Measurements from ENCODE around the gene CACNA1E.

The CACNA1E gene

DNA sequence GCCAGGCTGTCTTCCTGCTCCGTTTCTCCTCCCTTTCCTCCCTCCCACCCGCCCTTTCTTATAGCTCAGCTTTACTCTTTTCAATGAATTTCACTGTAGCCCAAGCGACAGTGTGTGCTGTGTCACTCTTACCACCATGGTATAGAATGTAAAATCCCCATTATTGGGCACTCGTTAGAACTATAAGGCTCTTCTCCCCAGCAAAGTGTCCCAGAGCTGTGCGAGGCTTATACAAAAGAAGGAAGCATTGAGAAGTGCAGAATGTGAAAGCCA, 192.5 kb downstream of the CACNA1E start:
- TF ChIP-seq, protein P1, sequence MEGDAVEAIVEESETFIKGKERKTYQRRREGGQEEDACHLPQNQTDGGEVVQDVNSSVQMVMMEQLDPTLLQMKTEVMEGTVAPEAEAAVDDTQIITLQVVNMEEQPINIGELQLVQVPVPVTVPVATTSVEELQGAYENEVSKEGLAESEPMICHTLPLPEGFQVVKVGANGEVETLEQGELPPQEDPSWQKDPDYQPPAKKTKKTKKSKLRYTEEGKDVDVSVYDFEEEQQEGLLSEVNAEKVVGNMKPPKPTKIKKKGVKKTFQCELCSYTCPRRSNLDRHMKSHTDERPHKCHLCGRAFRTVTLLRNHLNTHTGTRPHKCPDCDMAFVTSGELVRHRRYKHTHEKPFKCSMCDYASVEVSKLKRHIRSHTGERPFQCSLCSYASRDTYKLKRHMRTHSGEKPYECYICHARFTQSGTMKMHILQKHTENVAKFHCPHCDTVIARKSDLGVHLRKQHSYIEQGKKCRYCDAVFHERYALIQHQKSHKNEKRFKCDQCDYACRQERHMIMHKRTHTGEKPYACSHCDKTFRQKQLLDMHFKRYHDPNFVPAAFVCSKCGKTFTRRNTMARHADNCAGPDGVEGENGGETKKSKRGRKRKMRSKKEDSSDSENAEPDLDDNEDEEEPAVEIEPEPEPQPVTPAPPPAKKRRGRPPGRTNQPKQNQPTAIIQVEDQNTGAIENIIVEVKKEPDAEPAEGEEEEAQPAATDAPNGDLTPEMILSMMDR (IDR thresholded peaks at IDR 0.05; ENCODE audit: insufficient read depth, low read depth, low read length, missing control alignments) = no peak
- no peak overlapping the region for H3K4me3 ChIP-seq (ENCODE audit: low read length)
- no peak for DNase-seq (ENCODE audit: low read depth)

DNA sequence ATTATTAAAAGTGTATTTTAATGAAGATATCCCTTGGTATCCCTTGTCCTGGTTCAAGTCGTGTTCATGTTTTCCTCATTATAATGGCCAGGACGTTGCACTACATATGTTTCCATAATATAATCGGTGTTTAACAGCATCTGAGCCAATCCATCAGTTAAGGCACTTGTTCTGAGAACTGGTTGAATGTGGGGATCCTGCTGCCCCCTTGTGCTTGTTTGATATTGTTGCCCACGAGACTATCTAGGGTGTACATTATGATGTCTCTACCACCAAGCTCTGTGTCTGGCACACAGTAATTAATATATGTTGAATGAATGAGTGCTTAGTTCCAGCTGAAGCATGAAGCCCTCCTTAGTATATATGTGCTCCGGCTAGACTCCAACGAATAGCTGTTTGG, 193.0 kb downstream of the CACNA1E start:
- TF ChIP-seq, protein P1 (IDR thresholded peaks at IDR 0.05; ENCODE audit: insufficient read depth, low read depth, low read length, missing control alignments) = peak; percentile 44
- H3K4me3 ChIP-seq (ENCODE audit: low read length) = no peak overlapping the region
- DNase-seq (ENCODE audit: low read depth) = peak; percentile 61

DNA sequence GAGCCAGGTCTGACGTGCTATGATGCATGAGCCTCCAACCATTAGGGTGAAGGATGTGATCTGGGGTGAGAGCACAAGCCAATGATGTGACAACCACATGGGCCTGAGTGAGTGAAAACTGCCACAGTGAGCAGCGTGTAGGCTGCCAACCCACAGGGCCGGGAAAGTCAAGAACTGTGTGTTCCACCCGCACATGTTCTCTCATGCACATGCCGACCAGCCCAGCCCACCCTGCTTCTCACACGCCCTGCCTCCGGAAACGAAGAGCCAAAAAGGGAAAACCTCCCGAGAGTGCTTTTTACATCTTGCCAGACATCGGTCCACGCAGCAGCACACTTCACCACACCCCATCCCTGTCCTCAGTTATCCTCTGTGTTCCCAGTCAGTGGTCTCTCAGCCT, 197.0 kb downstream of the CACNA1E start:
- no peak overlapping the region for H3K4me3 ChIP-seq (ENCODE audit: low read length)
- DNase-seq (ENCODE audit: low read depth) = no peak
- TF ChIP-seq, protein P1 (IDR thresholded peaks at IDR 0.05; ENCODE audit: insufficient read depth, low read depth, low read length, missing control alignments) = no peak

DNA sequence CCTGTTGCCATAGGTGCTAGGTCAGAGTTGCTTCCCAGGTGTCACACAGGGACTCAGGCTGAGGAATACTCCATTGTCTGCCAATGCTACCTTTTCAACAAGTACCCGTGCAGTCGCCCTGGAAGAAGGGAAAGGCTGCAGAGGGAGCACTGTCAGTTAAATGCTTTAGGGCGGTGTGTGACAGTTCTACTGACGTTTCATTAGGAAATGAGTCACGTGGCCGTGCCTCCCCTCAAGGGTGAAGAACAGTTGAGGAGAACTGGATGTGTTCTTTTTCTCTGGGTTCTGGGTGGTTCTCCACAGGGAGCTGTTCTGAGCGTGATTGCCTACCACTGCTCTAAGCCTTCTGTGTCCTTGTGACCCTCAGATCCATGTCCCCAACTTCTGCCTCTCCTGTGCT, 197.6 kb downstream of the CACNA1E start:
- no peak for DNase-seq (ENCODE audit: low read depth)
- no peak overlapping the region for H3K4me3 ChIP-seq (ENCODE audit: low read length)
- TF ChIP-seq, protein P1 (IDR thresholded peaks at IDR 0.05; ENCODE audit: insufficient read depth, low read depth, low read length, missing control alignments) = no peak

DNA sequence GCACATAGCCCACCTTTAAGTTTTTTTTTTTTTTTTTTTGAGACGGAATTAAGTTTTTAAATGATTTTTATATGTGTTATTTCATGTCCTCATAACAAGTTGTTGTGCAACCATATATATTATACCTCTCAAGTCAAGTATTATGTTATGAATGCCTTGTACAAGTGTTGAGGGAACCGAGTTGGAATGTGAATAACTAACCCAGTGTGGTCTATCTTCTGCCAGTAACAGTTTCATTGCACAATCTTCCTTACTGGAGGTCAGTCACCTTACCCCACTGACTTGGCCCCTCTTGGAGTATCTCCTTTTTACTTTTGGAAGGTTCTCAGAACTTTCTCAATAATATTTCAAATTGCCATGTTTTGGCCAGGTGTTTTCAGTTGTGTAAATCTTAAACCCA, 201.9 kb downstream of the CACNA1E start:
- TF ChIP-seq, protein P1 (IDR thresholded peaks at IDR 0.05; ENCODE audit: insufficient read depth, low read depth, low read length, missing control alignments) = no peak
- H3K4me3 ChIP-seq (ENCODE audit: low read length) = no peak overlapping the region
- no peak for DNase-seq (ENCODE audit: low read depth)

DNA sequence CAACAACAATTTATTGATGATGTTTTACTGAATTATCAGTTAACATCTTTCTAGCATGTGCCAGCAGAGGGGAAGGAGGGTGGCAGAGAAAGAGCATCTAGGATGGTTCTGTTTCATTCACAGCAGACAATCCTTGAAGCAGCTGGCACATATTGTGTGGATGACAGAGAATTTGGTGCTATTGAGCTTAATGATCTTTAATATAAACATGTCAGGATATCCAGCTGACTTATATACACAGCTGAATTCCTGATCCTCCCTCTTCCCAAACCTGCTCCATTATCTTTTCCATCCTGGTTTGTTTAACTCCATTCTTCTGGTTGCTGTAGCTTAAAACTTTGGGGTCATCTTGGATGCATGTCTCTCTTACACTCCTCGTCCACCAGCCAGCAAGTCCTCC, 218.6 kb downstream of the CACNA1E start:
- TF ChIP-seq, protein P1 (IDR thresholded peaks at IDR 0.05; ENCODE audit: insufficient read depth, low read depth, low read length, missing control alignments) = no peak
- no peak overlapping the region for H3K4me3 ChIP-seq (ENCODE audit: low read length)
- DNase-seq (ENCODE audit: low read depth) = no peak

DNA sequence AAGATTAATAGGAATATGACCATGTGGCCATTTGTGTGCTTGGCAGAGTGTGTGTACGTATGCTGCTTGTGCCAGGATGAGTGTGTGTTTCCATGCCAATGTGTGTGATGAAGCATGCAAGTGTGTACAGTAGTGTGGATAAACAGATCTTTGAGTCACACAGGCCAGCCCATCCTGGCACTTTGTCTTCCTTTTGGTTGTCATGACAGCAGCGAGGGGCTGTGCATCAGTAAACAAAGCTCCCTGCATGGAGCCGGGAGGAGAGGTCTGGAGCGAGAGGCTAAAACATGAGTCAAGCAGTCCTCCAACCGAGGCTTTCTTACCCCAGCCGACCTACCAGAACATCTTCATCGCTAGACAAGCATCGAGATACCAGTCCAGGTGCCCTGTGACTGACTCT, 221.2 kb downstream of the CACNA1E start:
- TF ChIP-seq, protein P1 (IDR thresholded peaks at IDR 0.05; ENCODE audit: insufficient read depth, low read depth, low read length, missing control alignments) = no peak
- no peak overlapping the region for H3K4me3 ChIP-seq (ENCODE audit: low read length)
- no peak for DNase-seq (ENCODE audit: low read depth)

Data from epithelial cell of esophagus (primary cell).